ENCODE measurements around the gene KCNE3.
"Not testable (repeated sequence)": the region's sequence is repeated elsewhere in the genome, so short reads cannot be mapped to it uniquely, and the experiment has no call there.

Gene KCNE3

DNA sequence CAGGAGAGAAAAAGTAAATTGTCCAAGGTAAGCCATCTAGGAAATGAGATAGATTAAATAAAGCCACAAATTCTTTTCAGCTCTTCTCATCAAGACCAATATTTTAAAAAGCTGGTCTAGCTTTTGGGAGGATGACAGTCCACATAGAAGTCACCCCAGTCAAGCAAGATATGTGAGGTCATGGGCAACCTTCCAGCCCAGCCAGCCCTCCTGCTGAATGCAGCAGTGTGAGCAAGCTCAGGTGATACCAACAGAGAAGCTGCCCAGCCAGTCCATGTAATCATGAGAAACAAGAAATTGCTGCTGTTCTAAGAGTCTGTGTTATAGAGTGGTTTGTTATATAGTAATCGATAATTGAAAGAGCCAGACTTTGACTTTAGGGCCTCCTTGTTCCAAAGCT is 28.7 kb downstream of the KCNE3 start:
- DNase-seq = no peak

DNA sequence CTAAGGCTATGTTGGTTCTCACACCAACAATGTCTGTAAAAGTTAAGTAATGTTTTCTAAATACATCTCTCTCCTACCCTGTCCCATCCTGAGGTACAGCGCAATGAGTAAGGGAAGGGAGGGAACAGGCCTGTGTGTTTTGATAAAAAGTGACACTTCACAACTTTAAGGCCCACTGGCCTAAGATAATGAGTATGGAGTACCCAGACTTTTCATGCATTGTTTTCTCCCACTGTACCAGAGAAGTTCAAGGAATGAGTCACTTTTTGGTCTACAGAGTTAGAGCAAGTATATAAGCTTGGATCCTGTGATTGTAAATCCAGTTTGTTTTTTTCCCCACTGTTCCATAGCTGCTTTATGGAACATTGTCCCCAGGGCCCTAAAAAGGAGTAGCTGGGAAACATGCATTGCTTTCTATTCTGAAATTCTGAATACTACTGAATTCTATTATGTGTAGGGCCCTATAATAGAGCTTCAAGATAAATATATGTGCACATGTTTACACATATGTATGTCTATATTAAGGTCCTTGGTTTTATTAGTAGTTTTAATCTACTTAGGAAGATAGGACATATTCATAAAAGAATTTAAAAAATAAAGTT is 29.8 kb downstream of the KCNE3 start:
- DNase-seq = no peak

DNA sequence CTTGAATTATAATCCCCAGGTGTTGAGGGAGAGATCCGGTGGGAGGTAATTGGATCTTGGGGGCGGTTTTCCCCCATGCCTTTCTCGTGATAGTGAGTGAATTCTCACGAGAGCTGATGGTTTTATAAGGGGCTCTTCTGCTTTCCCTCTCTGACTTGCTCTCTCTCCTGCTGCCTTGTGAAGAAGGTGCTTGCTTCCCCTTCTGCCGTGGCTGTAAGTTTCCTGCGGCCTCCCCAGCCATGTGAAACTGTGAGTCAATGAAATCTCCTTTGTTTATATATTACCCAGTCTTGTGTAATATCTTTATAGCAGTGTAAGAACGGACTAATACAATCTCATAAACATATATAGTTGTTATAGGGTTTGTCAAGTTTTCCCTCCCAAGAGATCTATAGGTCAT is 32.8 kb downstream of the KCNE3 start:
- DNase-seq = no peak

DNA sequence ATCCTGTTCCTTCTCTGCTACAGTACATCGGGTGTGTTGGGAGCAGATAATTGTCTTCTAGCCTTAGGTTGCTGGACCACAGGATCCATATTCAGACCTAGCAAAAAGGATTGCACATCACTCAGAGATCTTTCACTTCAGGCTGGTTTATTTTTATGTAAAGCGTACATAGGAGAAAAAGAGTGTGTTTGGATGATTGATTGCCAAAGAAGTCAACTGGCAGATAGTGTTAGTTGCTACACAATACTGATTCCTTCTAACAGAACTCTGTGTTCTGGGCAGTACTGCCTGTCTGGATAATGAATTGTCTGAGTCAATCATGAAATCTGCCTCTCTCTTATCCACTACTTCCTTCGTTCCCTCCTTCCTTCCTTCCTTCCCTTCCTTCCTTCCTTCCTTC is 38.1 kb downstream of the KCNE3 start:
- DNase-seq = no peak

DNA sequence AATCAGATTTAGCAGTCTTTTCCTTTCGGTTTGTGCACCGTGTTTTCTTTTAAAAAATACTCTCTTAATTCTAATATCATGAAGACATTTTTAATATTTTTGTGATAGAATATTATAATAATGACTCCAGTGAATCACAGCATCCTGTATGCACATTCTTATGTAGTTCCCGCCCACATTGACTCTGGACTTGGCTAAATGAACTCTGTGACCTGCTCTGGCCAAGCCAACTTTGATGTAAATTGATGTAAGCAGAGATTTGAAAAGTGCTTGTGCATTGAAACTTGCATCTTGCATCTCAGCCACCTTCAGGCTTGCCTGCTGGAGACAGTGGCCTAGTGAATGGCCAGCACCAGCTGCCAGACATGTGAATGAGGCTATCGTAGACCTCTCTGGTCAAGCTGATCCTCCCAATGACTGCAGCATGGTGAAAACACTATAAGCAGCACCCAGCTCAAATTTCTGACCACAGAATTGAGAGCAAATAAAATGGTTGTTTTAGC is 39.9 kb downstream of the KCNE3 start:
- DNase-seq = no peak

DNA sequence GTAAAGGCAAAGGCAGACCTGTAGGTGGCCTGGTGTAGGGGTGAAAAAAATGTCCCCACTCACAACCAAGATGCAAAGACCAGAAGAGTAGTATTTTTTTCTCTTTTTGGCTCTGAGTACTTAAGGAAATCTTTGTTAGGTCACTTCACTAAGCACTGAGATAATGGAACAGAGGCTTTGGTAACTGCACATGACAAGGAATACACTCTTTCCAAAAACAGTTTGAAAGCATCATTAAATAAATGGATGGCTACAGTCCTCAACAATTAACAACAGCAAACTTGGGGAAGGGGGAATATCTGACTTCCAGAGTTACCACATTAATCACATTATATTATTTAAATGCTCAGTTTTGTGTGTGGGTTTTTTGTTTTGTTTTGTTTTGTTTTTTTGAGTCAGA is 42.2 kb downstream of the KCNE3 start:
- no peak for DNase-seq

DNA sequence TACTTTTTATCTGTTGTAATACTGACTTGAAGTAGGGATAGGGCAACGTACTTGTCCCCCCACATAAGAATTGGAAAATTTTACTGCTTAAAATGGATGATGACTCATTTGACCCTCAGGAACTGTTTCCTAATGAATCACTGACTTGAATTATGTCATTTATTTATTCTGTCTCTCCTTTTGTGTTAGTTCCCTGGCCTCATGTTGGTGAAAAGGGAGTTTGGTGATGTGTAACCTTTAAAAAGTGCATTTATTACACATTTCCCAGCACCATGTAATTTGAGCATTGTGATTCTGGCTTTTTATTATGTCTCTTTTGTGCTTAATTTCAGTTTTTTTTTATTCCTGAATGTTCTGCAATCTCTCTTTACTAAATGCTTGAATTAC is 48.8 kb downstream of the KCNE3 start:
- DNase-seq = no peak

DNA sequence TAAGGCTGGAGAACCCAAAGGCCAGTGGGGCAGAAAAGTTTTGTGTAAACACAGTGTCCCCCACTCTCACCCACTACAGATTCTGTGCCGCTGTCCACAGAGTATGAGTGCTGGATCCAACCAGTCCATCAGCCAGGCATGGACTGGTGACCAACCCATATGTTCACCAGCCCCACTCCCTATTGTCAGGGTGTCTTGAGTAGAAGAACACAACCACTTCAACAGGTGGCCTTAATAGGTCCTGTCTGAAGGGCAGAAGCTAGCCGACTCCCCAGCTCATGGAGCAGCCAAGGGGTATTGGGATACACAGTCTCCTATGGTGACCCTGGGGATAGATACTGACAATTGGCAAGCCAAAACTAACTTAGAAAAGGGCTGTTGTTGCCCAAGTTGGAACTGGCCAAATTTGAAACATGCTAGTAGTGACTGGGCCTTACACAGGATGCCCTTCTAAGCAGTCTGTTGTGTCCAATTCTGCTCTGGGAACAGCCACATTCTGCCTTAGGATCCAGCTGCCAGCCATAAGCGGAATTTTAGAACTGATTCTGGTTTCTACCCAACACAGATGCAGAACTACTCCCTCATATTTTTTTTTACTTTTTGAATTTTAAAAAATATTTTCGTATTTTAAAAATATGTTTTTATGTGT is 49.4 kb downstream of the KCNE3 start:
- no peak for DNase-seq

DNA sequence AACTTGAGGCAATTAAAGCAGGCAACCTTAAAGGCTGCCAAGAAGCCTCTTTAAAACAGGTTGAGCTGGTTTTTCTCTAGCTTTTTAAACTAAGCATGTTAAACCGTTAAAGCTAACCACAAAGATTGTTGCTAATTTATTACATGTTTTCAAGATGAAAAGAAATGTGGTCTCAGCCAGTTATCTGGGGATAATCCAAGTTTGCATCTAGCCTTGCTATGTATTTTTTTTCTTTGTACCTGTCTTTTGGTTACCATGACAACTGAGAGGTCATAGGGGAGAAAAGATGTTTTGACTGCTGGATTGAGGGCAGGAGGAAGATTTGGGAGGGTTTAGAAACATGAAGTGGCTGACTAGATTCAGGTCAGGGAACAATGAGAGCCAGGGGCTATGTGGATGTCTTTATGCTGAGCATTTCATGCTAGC is 50.0 kb downstream of the KCNE3 start:
- DNase-seq = no peak

DNA sequence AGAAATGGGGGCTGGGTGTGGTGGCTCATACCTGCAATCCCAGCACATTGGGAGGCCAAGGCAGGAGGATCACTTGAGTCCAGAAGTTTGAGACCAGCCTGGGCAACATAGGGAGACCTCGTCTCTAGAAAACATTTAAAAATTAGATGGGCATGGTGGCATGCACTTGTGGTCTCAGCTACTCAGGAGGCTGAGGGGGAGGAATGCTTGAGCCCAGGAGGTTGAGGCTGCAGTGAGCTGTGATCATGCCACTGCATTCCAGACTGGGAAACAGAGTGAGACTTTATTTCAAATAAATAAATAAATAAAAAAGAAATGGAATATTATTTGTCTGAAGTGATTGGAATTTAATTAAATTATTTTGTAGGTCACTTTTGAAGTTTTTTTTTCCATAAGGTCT is 50.4 kb downstream of the KCNE3 start:
- DNase-seq = not testable (repeated sequence)

DNA sequence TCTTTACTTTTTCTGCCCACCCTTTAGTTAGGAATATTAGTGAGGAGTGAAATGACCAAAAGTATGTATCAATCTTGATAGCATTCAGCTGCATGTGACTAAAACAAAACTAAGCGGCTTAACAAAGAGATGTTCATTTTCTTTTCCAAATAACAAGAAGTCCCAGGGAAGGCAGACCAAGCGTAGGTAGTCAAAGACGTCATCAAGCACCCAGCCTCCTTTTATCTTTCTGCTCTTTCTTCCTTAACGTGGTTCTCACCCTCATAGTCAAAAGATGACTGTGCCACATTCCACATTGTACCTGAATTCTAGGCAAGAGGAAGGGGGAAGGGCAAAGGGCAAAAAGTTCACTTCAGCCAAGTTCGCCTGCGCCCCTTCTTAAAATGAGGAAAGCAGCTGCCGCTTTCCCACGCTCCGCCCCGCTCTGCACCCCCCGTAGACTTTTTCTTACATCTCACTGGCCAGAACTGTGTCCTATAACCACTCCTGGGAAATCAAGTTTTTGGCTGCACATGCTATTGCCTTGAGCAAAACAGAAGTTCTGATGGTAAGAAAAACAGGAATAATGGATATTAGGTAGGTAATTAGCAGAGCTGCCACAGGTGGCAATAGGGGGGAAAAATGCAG is 54.5 kb downstream of the KCNE3 start:
- no peak for DNase-seq

DNA sequence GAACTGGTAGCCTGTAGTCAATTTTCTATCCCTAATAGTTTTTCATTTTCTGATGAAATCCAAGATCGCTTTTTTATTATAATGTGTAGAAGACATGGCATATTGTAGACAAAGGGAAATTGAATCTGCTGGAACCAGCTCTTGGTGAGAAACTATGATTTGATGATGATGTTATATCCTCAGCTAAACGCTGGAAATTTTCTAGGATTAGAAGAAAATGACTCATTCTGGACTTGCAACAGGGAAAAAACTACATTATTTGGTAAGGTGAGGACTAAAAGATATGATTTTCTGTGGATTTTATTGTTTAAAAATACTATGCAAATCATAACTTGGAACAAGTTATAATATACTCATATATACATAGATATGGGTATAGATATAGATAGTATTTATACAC is 55.0 kb downstream of the KCNE3 start:
- DNase-seq = no peak

DNA sequence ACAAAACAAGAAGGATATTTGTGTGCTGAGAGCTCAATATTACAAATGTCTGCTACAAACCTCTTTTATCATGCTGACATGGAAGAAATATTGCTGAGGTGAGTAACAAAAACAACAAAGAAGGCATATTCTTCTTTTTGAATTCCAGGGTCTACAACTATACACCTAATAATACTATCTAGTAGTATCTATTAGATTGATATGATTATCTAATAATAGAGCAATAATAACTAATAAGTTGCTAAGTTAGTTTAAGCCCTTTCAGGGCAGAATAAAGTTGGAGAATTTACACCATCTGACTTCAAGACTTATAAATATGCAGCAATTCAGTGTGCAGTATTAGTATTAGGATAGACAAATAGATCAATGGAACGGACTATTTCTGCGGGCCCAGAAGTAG is 57.7 kb downstream of the KCNE3 start:
- DNase-seq = no peak
